TTC549 (cell line): Measurements from ENCODE around the gene ABCF3.
"Not testable (repeated sequence)": the region's sequence is repeated elsewhere in the genome, so short reads cannot be mapped to it uniquely, and the experiment has no call there.

ENCODE experiments used
- FAIRE-seq: peaks from 2 replicates; lab custom pipeline; 2012; peaks lifted over from hg19 to GRCh38; lab: Jason Lieb, UNC

Gene ABCF3, protein sequence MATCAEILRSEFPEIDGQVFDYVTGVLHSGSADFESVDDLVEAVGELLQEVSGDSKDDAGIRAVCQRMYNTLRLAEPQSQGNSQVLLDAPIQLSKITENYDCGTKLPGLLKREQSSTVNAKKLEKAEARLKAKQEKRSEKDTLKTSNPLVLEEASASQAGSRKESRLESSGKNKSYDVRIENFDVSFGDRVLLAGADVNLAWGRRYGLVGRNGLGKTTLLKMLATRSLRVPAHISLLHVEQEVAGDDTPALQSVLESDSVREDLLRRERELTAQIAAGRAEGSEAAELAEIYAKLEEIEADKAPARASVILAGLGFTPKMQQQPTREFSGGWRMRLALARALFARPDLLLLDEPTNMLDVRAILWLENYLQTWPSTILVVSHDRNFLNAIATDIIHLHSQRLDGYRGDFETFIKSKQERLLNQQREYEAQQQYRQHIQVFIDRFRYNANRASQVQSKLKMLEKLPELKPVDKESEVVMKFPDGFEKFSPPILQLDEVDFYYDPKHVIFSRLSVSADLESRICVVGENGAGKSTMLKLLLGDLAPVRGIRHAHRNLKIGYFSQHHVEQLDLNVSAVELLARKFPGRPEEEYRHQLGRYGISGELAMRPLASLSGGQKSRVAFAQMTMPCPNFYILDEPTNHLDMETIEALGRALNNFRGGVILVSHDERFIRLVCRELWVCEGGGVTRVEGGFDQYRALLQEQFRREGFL

DNA sequence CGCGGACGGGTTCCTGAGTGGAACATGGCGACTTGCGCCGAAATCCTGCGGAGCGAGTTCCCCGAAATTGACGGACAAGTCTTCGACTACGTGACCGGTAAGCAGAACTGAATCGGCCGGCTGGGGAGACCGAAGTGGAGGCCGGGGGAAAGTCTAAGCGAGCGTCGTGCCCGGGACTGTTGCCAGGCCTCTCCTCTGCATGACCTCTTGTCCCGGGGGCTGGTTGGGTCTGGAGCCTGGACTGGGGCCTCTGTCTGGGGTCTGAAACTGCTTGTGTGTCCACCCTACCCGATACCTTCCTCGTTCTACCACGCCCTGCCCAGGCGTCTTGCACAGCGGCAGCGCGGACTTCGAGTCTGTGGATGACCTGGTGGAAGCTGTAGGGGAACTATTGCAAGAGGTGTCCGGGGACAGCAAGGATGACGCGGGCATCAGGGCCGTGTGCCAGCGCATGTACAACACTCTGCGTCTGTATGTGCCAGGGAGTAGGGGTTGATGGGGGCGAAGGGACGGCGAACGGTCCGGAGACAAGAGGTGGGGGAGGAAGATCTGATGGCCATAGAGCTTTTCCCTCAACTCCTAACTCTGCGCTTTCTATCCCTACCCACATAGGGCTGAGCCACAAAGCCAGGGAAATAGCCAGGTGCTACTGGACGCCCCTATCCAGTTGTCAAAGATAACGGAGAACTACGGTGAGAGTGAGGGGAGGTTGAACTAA, at the start of gene ABCF3:
ABCF3 (plus strand) TSS at position 16 of the 718 bp plus-strand sequence; CDS start at position 25, 9 bp downstream.
- FAIRE-seq, result no peak

DNA sequence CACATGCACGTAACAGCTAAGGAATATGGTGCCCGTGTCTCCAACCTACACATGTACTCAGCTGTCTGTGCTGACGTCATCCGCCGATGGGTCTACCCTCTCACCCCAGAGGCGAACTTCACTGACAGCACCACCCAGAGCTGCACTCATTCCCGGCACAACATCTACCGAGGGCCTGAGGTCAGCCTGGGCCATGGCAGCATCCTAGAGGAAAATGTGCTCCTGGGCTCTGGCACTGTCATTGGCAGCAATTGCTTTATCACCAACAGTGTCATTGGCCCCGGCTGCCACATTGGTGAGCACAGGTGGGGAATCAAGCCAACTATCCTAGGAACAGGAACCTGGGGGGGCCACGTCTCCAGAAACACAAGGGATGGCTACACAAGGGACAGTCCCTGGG, 45.6 kb upstream of the ABCF3 start:
- no peak for FAIRE-seq

DNA sequence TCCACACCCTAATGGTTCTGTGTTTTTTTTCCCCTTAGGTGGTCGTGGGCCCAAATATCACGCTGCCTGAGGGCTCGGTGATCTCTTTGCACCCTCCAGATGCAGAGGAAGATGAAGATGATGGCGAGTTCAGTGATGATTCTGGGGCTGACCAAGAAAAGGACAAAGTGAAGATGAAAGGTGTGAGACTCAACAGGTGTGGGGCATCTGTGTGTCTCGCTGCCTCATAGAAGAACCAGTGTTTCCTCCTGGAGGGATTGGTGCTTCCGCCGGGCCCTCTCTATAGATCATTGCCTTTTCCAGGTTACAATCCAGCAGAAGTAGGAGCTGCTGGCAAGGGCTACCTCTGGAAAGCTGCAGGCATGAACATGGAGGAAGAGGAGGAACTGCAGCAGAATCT, 43.8 kb upstream of the ABCF3 start:
- FAIRE-seq, result no peak

DNA sequence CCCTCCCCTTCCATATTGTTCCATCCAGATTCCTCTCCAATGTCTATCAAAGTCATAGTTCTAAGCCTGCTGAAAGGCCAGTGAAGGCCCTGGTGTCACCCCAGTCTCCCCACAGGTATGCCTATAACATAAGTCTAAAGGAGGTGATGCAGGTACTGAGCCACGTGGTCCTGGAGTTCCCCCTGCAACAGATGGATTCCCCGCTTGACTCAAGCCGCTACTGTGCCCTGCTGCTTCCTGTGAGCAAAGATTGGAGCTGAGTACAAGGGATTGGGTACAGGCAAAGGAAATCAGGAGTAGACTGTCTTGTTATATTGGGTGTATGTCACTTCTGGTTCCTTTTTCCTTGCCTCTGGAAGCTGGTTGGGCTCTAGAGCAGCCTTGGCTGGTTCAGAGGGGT, 42.7 kb upstream of the ABCF3 start:
- FAIRE-seq, result no peak

DNA sequence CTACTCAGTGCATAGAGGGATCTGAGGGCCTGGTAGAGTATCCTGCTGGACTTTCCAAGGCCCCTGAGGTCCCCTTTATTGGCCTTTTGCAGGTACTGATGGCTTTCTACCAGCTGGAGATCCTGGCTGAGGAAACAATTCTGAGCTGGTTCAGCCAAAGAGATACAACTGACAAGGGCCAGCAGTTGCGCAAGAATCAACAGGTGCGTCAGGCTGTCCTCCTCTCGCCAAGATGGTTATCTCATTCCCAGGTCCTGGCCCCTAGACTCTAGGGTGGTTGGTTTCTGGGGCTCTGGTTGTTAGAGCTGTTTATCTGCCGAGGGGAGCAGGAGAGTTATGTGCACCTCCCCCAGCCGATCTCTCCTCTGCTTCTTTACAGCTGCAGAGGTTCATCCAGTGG, 41.5 kb upstream of the ABCF3 start:
- FAIRE-seq, result no peak

DNA sequence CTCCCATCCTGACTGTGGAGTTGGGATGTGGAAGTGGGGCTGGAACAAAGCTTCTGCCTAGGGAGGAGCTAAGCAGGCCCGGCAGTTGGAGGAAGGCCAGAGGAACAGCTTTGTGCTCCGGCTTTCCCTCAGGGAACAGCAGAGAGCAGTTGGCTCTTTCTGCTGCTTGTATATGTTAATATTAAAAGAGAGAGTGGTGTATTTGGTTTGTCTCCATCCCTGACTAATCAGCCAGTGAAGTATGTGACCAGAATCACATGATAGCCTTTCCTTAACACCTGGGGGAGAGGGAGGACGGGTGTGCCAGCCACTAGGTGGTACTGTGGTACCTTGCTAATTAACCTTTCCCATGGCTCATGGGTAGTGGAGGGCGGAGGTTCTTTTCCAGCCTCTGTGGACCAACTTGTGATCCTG, 40.9 kb upstream of the ABCF3 start:
- no peak for FAIRE-seq

DNA sequence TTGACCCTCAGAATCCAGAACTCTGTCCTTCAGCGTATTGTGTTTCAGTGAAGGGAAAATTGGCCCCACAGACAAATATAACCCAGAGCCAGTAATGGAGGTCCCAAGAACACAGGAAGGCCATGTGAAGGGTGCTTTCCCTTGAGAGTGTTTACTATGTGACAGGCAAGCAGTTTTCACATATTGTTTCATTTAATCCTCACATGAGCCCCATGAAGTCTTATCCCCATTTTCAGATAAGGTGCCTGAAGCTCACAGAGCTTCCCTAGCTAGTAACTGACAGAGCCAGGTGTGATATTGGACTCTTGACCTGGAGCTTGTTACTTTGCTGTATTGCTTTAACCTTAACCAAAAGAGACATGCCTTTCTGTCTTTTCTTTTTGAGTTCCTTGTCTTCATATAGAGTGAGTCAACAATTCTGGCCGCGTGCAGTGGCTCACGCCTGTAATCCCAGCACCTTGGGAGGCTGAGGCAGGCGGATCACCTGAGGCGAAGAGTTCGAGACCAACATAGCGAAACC, 40.2 kb upstream of the ABCF3 start:
- FAIRE-seq, result no peak

DNA sequence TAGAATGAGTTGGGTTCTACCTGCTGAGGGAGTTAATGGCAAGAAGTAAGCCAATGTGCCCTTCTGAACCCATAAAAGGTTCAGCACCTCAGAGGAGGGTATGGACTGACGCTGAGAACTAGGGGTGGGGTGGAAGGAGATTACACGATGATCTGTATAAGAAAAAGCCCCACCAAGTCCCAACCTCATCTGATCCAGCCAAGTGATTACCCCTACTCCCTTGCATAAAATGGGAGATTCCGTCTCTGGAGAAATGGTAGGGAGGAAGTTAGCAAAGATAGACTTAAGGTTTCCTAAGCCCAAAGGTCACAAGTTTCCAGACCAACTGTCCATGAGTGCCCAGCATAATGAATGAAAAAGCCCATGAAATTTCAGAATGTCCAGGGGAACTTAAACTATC, 37.9 kb upstream of the ABCF3 start:
- no peak for FAIRE-seq

DNA sequence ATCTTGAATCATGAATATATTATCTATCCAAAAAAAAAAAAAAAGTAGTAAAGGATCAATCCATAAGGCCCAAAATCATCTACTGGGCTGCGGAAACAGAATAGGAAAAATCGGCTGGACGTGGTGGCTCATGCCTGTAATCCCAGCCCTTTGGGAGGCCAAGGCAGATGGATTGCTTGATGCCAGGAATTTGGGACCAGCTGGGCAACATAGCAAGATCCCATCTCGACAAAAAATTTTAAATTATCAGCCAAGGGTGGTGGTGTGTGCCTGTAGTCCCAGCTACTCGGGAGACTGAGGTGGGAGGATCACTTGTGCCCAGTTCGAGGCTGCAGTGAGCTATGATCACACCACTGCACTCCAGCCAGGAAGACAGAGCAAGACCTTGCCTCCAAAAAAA, 36.9 kb upstream of the ABCF3 start:
- FAIRE-seq, result no peak

DNA sequence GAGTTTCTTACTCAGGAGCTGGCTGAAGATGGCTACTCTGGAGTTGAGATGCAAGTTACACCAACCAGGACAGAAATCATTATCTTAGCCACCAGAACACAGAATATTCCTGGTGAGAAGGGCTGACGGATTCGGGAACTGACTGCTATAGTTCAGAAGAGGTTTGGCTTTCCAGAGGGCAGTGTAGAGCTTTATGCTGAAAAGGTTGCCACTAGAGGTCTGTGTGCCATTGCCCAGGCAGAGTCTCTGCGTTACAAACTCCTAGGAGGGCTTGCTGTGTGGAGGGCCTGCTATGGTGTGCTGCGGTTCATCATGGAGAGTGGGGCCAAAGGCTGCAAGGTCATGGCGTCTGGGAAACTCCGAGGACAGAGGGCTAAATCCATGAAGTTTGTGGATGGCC, 36.2 kb upstream of the ABCF3 start:
- not testable (repeated sequence) for FAIRE-seq

DNA sequence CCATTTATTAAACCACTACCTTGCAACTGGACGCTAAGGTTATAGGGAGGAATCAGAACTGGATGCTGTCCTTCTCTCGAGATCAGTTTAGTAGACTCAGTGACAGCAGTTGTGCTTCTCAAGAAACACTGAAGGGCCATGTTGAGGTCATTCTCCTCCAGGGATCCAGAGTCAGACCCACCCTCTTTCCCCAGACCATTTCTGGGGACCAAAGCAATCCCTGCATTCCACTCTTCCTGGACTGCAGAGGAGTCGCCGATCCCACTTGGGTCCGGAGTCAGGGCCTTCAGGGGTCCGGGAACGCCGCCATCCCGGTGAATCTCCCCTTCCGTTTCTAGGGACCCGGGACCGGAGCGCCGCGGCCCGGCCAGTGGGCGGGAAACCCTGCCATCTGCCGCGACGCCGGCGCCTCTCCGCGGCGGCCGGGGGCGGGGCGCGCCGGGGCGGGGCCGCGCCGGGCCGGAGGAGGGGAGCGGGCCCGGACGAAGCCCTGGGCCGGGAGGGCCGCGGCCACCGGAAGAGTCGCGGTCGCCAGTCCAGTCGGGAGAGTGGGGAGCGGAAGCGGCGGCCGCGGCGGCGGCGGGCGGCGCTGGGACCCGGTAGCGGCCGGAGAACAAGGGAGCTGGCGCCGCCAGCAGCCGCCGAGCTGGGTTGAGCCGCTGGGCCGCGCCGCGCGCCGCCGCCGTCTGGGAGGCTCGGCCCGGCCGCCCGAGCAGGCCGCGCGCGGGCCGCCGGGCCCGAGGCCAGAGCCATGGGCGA, 30.9 kb upstream of the ABCF3 start, which contains the start of gene DVL3:
DVL3 (plus strand) TSS at position 493 of the 759 bp plus-strand sequence; CDS start at position 752, 259 bp downstream.
- FAIRE-seq, result no peak

DNA sequence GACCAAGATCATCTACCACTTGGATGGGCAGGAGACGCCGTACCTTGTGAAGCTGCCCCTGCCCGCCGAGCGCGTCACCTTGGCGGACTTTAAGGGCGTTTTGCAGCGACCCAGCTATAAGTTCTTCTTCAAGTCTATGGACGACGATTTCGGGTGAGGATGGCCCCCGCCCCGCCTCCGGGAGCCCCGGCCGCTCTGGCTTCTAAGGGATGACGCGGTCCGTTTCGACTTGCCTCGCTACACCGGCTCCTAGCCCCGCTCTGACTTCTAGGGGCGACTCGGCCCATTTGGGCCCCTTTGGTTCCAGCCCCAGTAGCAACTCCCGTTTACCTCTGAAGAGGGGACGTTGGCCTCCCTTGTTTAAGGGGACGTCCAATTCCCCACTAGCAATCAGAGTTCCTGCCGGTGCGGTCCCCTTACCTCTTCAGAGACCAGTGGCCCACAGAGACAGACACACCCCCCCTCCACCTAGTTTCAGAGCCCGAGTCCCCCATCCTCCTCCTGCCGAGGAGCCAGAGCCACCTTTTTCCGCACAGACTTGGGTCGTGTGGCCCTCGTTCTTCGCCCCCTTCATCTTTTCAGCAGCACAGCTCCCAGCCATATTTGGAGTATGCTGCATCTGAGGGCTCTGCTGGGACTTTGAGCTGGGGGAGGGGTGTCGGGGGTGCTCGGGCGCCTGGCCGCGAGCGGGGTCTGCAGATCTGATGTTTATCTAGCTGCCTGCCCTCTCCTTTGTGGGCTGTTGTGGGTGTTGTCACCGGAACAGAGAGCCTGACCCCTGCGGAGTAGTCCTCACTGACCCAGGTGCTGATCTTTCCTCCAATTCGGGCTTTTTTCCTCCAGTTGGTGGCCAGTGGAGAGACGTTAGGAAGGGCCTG, 30.1 kb upstream of the ABCF3 start:
- FAIRE-seq, result no peak

DNA sequence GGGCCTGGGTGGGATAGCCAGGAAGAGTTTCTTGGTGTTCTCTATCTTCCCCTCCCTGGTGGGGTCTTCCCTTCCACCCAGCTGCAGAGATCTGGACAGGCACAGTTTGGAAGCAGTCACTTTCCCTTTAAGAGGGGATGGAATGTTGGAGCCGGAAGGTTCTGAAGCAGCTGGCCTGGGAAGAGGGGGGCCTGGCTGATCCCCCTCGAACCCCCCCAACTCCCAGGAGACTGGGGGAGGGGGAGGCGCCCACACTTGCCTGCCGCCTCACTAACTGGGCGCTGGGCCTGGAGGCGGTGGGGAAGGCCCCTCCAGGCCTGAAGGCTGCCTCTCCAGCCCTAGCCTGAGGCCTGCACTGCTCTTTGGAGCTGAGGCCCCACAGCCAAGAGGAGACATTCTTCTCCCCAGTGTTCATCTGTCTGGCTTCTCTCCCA, 29.5 kb upstream of the ABCF3 start:
- FAIRE-seq, result no peak

DNA sequence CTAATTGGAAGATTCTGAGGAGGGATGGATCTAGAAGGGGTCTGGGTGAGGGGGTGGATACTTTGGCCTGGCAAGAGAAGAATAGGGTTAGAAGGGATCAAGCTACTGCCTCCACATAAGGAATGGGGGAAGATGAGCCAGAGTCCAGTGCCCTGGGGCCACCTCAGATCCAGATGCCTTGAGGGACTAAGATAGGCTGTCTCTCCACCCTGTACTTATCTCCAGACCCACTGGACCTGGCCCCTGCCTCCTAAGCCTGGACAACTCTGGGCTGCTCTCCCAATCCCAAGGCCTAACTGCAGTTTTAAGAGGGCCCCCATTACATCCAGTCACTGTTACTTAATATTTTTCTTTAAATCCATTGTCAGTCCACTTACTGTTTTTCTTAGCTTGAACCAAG, 28.8 kb upstream of the ABCF3 start:
- no peak for FAIRE-seq

DNA sequence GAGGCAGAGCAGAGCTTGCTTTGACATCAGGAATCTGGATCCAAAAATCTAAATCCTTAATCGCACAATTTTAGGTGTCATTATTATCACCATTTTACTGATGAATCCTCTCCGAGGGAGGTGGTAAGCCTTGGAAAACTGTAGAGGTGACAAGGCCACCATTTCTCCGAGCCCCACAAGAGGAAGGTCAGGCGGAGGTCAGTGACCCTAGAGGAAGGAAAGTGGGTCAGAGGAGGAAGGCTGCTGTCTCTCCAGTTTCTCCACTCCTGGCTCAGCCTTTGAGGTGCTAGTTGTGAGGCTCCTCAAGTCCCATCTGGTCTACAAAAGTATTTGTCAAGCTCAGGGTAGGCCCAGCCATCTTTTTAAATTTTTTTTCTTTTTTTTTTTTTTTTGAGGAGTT, 27.6 kb upstream of the ABCF3 start:
- no peak for FAIRE-seq

DNA sequence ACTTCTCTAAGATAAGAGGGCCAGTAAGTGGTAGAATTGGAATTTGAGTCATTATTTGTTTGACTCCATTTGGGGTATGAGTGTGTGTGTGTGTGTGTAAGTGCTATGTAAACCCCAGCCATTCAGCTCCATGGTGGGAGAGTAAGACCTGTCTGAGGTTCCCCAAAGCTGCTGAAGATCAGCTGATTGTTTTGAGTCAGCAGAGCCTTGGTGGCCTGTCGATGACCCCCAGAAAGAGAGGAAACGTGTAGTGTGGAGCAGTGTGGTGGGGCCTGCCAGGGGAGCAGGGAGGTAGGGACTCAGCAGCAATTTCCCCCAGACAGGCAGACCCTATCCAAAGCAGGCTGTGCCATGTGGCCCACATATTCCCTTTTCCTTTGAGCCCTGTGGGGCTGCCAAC, 25.5 kb upstream of the ABCF3 start:
- FAIRE-seq, result no peak

DNA sequence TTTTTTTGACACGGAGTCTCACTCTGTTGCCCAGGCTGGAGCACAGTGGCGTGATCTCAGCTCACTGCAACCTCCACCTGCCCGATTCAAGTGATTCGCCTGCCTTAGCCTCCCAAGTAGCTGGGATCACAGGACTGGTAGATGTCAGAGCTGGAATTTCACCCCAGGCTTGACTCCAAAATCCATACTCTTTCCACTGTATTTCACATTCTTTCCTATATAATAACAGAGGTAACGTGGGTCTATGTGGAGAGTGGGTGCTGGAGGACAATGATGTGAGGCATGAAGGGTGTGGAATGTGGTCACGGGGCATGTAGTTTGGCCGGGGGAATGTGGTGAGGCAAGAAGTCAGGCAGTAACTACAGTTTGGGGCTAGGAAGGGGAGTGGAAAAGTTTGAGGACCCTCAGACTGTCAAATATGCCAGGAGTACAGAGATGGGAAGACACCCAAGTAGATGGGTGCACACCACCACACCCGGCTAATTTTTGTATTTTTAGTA, 23.4 kb upstream of the ABCF3 start:
- not testable (repeated sequence) for FAIRE-seq

DNA sequence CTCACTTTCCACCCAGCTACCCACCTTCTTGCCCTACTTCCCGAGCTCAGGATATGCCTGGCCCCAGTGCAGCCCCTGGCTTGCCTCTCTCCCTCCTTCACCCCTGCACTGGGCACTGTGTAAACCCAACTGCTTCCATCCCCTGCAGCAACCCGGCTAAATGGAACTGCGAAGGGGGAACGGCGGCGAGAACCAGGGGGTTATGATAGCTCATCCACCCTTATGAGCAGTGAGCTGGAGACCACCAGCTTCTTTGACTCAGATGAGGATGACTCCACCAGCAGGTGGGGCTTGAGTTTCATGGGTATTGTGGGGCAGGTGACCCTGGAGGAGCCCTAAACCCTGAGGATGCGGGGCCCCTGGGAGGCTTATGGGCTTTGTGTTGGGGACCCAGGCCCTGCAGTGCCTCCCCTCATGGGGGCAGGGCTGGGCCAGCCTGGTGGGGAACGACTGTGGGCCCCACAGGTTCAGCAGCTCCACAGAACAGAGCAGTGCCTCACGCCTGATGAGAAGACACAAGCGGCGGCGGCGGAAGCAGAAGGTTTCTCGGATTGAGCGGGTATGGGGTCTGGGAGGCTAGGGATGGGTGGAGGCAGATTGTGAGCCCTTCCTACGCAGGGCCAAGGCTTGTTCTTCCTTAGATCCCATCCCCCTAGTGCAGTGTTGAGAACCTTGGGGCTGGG, 21.2 kb upstream of the ABCF3 start:
- FAIRE-seq, result no peak

DNA sequence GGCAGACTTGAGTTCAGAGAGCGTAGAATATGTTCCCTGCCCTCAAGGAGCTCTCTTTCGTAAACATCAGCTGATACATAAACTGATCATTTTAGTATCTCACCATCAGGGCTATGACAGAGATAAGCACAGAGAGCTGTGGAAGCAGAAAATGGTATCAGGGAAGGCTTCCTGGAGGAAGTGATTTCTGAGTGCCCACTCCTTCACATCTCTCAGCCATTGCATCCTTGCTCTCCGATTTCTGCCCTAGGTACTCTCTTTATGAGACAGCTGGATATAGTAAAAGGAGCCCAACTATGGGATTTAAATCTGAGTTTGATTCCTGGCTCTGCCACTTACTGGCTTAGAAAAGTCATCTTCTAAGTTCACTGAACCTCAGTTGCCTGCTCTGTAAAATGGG, 20.5 kb upstream of the ABCF3 start:
- no peak for FAIRE-seq

DNA sequence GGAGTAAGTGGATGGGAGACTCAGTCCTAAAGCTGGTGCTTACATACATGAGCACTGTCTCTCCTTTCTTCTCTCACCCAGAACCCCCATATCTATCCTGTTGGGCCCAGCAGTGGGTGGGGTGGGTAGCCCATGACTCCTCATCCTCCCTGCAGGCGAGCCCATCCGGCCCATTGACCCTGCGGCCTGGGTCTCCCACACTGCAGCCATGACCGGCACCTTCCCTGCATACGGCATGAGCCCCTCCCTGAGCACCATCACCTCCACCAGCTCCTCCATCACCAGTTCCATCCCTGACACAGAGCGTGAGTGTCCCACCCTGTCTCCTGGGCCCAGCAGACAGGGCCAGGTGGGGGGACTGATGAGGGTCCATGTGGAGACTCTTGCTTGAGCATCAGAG, 19.3 kb upstream of the ABCF3 start:
- FAIRE-seq, result no peak
